NCI-H748 (cell line): ENCODE measurements around the gene ZNF555.
A peak's percentile ranks its signal among the peaks of the same experiment; 100 is the strongest.
"Not testable (repeated sequence)": the region's sequence is repeated elsewhere in the genome, so short reads cannot be mapped to it uniquely, and the experiment has no call there.

ENCODE experiments used
- DNase-seq: peaks from one replicate; lab custom pipeline; 2025; ENCODE audit not compliant: unreplicated experiment; lab: John Stamatoyannopoulos, UW

ZNF555 gene

GRCh38 chr19:2840794-2841791 is at the start of gene ZNF555:
Gene ZNF555, plus strand, starts transcription at chr19:2841475. Its CDS starts 98 bp downstream, at chr19:2841573.
- peak; percentile 95 for DNase-seq

- no peak for DNase-seq
These were observed 49.4 kb upstream of the ZNF555 start for GRCh38 chr19:2791876-2792275.

- not testable (repeated sequence) for DNase-seq
These were observed 48.6 kb upstream of the ZNF555 start for GRCh38 chr19:2792666-2793065.

- no peak for DNase-seq
These were observed 48.1 kb upstream of the ZNF555 start for GRCh38 chr19:2793126-2793525.

- no peak for DNase-seq
These were observed 47.7 kb upstream of the ZNF555 start for GRCh38 chr19:2793577-2793976.

- DNase-seq, result no peak
These were observed 45.2 kb upstream of the ZNF555 start for GRCh38 chr19:2795827-2796658.

GRCh38 chr19:2796659-2797266 is 44.5 kb upstream of the ZNF555 start:
- no peak for DNase-seq

GRCh38 chr19:2797280-2797679 is 44.0 kb upstream of the ZNF555 start:
- DNase-seq, result no peak

- no peak for DNase-seq
These were observed 43.1 kb upstream of the ZNF555 start for GRCh38 chr19:2798158-2798685.

GRCh38 chr19:2798733-2799132 is 42.5 kb upstream of the ZNF555 start:
- DNase-seq, result no peak

- no peak for DNase-seq
These were observed 41.8 kb upstream of the ZNF555 start for GRCh38 chr19:2799273-2800020.

GRCh38 chr19:2800506-2800905 is 40.8 kb upstream of the ZNF555 start:
- DNase-seq, result no peak

- no peak for DNase-seq
These were observed 38.4 kb upstream of the ZNF555 start for GRCh38 chr19:2802826-2803225.

- no peak for DNase-seq
These were observed 37.7 kb upstream of the ZNF555 start for GRCh38 chr19:2803486-2804155.

- no peak for DNase-seq
These were observed 36.9 kb upstream of the ZNF555 start for GRCh38 chr19:2804156-2805004.

GRCh38 chr19:2805261-2805900 is 35.9 kb upstream of the ZNF555 start:
- no peak for DNase-seq

GRCh38 chr19:2805991-2806649 is 35.2 kb upstream of the ZNF555 start:
- DNase-seq, result no peak
